ENCODE data around the gene SEPSECS. TPM values are rescaled to one million over a fixed set of nuclear protein-coding genes. Genes with fewer than 3 reads are reported as not detected.

SEPSECS gene
- total and polyA plus RNA-seq, 4 donors = 2.8 to 23.2 (median 7.3) TPM

GRCh38 chr4:25096251-25096980, 63.8 kb downstream of the SEPSECS start:
- TF ChIP-seq CTCF (IDR thresholded peaks at IDR 0.05; ENCODE audit: control extremely low read depth, extremely low read depth) = no peak
- Histone ChIP-seq H3K4me3 (no peak overlapping the region), H3K4me1 (ENCODE audit: control insufficient read depth in 5 of 5, insufficient read depth in 5 of 5, low read length in 5 of 5) (peaks cover 0 to 21% (median 4%) of the 10 kb centered on the region in 5 donors), H3K9ac (ENCODE audit: insufficient read depth in 1 of 2, low read length in 2 of 2) (no peak overlapping the region), H3K9me3 (ENCODE audit: control insufficient read depth in 4 of 4, insufficient read depth in 3 of 4, low read length in 3 of 4) (peaks cover 0 to 4% (median 2%) of the 10 kb centered on the region in 4 donors), H3K27me3 (ENCODE audit: control insufficient read depth in 3 of 3, insufficient read depth in 3 of 3, low read length in 2 of 3) (no peaks in the 10 kb centered on the region), H3K27ac (ENCODE audit: low read depth in 1 of 2, low read length in 1 of 2) (no peak overlapping the region), H3K36me3 (ENCODE audit: control insufficient read depth in 4 of 4, insufficient read depth in 4 of 4, low read length in 4 of 4) (no peaks in the 10 kb centered on the region)
- ATAC-seq (ENCODE audit: insufficient read depth, low FRiP score) = no peak
- 95 to 96% methylated on average over 23 of the region's 23 CpGs for WGBS, 2 donors
- DNase-seq = no peak

GRCh38 chr4:25095837-25096236, 64.4 kb downstream of the SEPSECS start:
- no peaks in the 10 kb centered on the region for H3K36me3 ChIP-seq (ENCODE audit: control insufficient read depth in 4 of 4, insufficient read depth in 4 of 4, low read length in 4 of 4)
- H3K4me1 ChIP-seq (ENCODE audit: control insufficient read depth in 5 of 5, insufficient read depth in 5 of 5, low read length in 5 of 5) = peaks cover 0 to 21% (median 4%) of the 10 kb centered on the region in 5 donors
- no peak for TF ChIP-seq CTCF (IDR thresholded peaks at IDR 0.05; ENCODE audit: control extremely low read depth, extremely low read depth)
- H3K4me3 ChIP-seq = no peak overlapping the region
- WGBS, 2 donors = 94% methylated on average over 24 of the region's 24 CpGs
- peaks cover 0 to 4% (median 2%) of the 10 kb centered on the region in 4 donors for H3K9me3 ChIP-seq (ENCODE audit: control insufficient read depth in 4 of 4, insufficient read depth in 3 of 4, low read length in 3 of 4)
- no peaks in the 10 kb centered on the region for H3K27me3 ChIP-seq (ENCODE audit: control insufficient read depth in 3 of 3, insufficient read depth in 3 of 3, low read length in 2 of 3)
- DNase-seq (peak in 2 of 3 donors; percentile 24 to 25), ATAC-seq (ENCODE audit: insufficient read depth, low FRiP score) (no peak)
- H3K27ac ChIP-seq (ENCODE audit: low read depth in 1 of 2, low read length in 1 of 2) = no peak overlapping the region
- no peak overlapping the region for H3K9ac ChIP-seq (ENCODE audit: insufficient read depth in 1 of 2, low read length in 2 of 2)

- DNase-seq (no peak), ATAC-seq (ENCODE audit: insufficient read depth, low FRiP score) (no peak)
- H3K4me1 ChIP-seq (ENCODE audit: control insufficient read depth in 5 of 5, insufficient read depth in 5 of 5, low read length in 5 of 5) = peaks cover 0 to 14% (median 0%) of the 10 kb centered on the region in 5 donors
- H3K4me3 ChIP-seq = no peak overlapping the region
- 51 to 53% methylated on average over 3 of the region's 3 CpGs for WGBS, 2 donors
- peaks cover 0 to 4% (median 2%) of the 10 kb centered on the region in 4 donors for H3K9me3 ChIP-seq (ENCODE audit: control insufficient read depth in 4 of 4, insufficient read depth in 3 of 4, low read length in 3 of 4)
- H3K27ac ChIP-seq (ENCODE audit: low read depth in 1 of 2, low read length in 1 of 2) = no peak overlapping the region
- no peak overlapping the region for H3K9ac ChIP-seq (ENCODE audit: insufficient read depth in 1 of 2, low read length in 2 of 2)
- peaks cover 0 to 30% (median 20%) of the 10 kb centered on the region in 3 donors for H3K27me3 ChIP-seq (ENCODE audit: control insufficient read depth in 3 of 3, insufficient read depth in 3 of 3, low read length in 2 of 3)
- H3K36me3 ChIP-seq (ENCODE audit: control insufficient read depth in 4 of 4, insufficient read depth in 4 of 4, low read length in 4 of 4) = no peaks in the 10 kb centered on the region
- no peak for TF ChIP-seq CTCF (IDR thresholded peaks at IDR 0.05; ENCODE audit: control extremely low read depth, extremely low read depth)
These were observed 68.1 kb downstream of the SEPSECS start for GRCh38 chr4:25092139-25092538.

Measured in lung (tissue), 12 donors.